ENCODE measurements around the gene MR1.
"Not testable (repeated sequence)": the region's sequence is repeated elsewhere in the genome, so short reads cannot be mapped to it uniquely, and the experiment has no call there.

Gene MR1

GRCh38 chr1:181033128-181033798 is 520 bp upstream of the MR1 start:
- Histone ChIP-seq H3K36me3 (ENCODE audit: insufficient read depth, insufficient read length, low read length) (no peaks in the 10 kb centered on the region), H3K4me3 (ENCODE audit: insufficient read length, low read depth) (no peak overlapping the region), H3K4me1 (ENCODE audit: insufficient read depth, insufficient read length) (no peaks in the 10 kb centered on the region), H3K9me3 (ENCODE audit: insufficient read depth, low read length) (no peaks in the 10 kb centered on the region), H3K9ac (ENCODE audit: insufficient read length, low read depth) (no peak overlapping the region), H3K27me3 (ENCODE audit: insufficient read depth, insufficient read length) (no peaks in the 10 kb centered on the region)
- TF ChIP-seq SUZ12 (IDR thresholded peaks at IDR 0.05; ENCODE audit: extremely low read depth, insufficient read depth, insufficient read length) (no peak), YY1 (IDR thresholded peaks at IDR 0.05; ENCODE audit: insufficient read depth, insufficient read length) (no peak), ZNF274 (IDR thresholded peaks at IDR 0.05; ENCODE audit: low read depth, low read length) (no peak)
- no peak for DNase-seq (ENCODE audit: low read depth, low spot score)

- not testable (repeated sequence) for H3K4me1 ChIP-seq (ENCODE audit: insufficient read depth, insufficient read length); H3K9ac ChIP-seq (ENCODE audit: insufficient read length, low read depth); H3K9me3 ChIP-seq (ENCODE audit: insufficient read depth, low read length); H3K27me3 ChIP-seq (ENCODE audit: insufficient read depth, insufficient read length); DNase-seq (ENCODE audit: low read depth, low spot score); H3K4me3 ChIP-seq (ENCODE audit: insufficient read length, low read depth); H3K36me3 ChIP-seq (ENCODE audit: insufficient read depth, insufficient read length, low read length)
Observed at GRCh38 chr1:181035210-181035609, 1.4 kb downstream of the MR1 start.

GRCh38 chr1:181036107-181036836 is 2.5 kb downstream of the MR1 start:
- H3K36me3 ChIP-seq (ENCODE audit: insufficient read depth, insufficient read length, low read length), result no peaks in the 10 kb centered on the region
- H3K27me3 ChIP-seq (ENCODE audit: insufficient read depth, insufficient read length), result no peaks in the 10 kb centered on the region
- no peaks in the 10 kb centered on the region for H3K4me1 ChIP-seq (ENCODE audit: insufficient read depth, insufficient read length)
- TF ChIP-seq YY1 (IDR thresholded peaks at IDR 0.05; ENCODE audit: insufficient read depth, insufficient read length), result no peak
- TF ChIP-seq ZNF274 (IDR thresholded peaks at IDR 0.05; ENCODE audit: low read depth, low read length), result no peak
- TF ChIP-seq SUZ12 (IDR thresholded peaks at IDR 0.05; ENCODE audit: extremely low read depth, insufficient read depth, insufficient read length), result no peak
- no peak for DNase-seq (ENCODE audit: low read depth, low spot score)
- H3K9me3 ChIP-seq (ENCODE audit: insufficient read depth, low read length), result no peaks in the 10 kb centered on the region
- H3K9ac ChIP-seq (ENCODE audit: insufficient read length, low read depth), result no peak overlapping the region
- no peak overlapping the region for H3K4me3 ChIP-seq (ENCODE audit: insufficient read length, low read depth)

GRCh38 chr1:181037386-181037785 is 3.6 kb downstream of the MR1 start:
- no peaks in the 10 kb centered on the region for H3K27me3 ChIP-seq (ENCODE audit: insufficient read depth, insufficient read length)
- no peak for DNase-seq (ENCODE audit: low read depth, low spot score)
- H3K4me3 ChIP-seq (ENCODE audit: insufficient read length, low read depth), result no peak overlapping the region
- TF ChIP-seq SUZ12 (IDR thresholded peaks at IDR 0.05; ENCODE audit: extremely low read depth, insufficient read depth, insufficient read length), result no peak
- TF ChIP-seq YY1 (IDR thresholded peaks at IDR 0.05; ENCODE audit: insufficient read depth, insufficient read length), result no peak
- TF ChIP-seq ZNF274 (IDR thresholded peaks at IDR 0.05; ENCODE audit: low read depth, low read length), result no peak
- H3K9ac ChIP-seq (ENCODE audit: insufficient read length, low read depth), result no peak overlapping the region
- no peaks in the 10 kb centered on the region for H3K4me1 ChIP-seq (ENCODE audit: insufficient read depth, insufficient read length)
- H3K36me3 ChIP-seq (ENCODE audit: insufficient read depth, insufficient read length, low read length), result no peaks in the 10 kb centered on the region
- H3K9me3 ChIP-seq (ENCODE audit: insufficient read depth, low read length), result no peaks in the 10 kb centered on the region

DNA sequence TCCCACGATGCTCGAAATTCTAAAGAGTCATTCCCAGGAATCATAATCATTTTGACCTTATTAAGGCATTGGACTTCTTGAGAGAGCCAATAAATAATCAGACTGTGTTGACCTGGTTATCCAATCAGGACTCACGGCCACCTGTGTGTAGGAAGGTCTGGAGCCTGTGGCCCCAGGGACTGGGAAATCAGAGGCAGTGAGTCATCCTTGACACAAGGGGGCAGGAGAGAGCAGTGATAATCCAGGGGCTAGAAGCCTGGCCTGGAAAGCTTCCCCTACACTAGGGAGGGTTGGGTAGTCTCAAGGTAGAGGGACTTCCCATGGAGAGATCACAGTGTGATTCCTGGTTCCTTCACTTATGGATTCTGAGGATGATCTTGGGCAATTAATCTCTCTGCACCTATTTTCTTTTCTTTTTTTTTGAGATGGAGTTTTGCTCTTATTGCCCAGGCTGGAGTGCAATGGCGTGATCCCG is 4.7 kb downstream of the MR1 start:
- H3K9ac ChIP-seq (ENCODE audit: insufficient read length, low read depth), result no peak overlapping the region
- H3K36me3 ChIP-seq (ENCODE audit: insufficient read depth, insufficient read length, low read length), result no peaks in the 10 kb centered on the region
- H3K27me3 ChIP-seq (ENCODE audit: insufficient read depth, insufficient read length), result no peaks in the 10 kb centered on the region
- H3K4me3 ChIP-seq (ENCODE audit: insufficient read length, low read depth), result no peak overlapping the region
- no peak for TF ChIP-seq ZNF274 (IDR thresholded peaks at IDR 0.05; ENCODE audit: low read depth, low read length)
- no peak for TF ChIP-seq SUZ12 (IDR thresholded peaks at IDR 0.05; ENCODE audit: extremely low read depth, insufficient read depth, insufficient read length)
- no peak for TF ChIP-seq YY1 (IDR thresholded peaks at IDR 0.05; ENCODE audit: insufficient read depth, insufficient read length)
- H3K4me1 ChIP-seq (ENCODE audit: insufficient read depth, insufficient read length), result peaks cover 3% of the 10 kb centered on the region
- peak; percentile 87 for DNase-seq (ENCODE audit: low read depth, low spot score)
- H3K9me3 ChIP-seq (ENCODE audit: insufficient read depth, low read length), result no peaks in the 10 kb centered on the region

DNA sequence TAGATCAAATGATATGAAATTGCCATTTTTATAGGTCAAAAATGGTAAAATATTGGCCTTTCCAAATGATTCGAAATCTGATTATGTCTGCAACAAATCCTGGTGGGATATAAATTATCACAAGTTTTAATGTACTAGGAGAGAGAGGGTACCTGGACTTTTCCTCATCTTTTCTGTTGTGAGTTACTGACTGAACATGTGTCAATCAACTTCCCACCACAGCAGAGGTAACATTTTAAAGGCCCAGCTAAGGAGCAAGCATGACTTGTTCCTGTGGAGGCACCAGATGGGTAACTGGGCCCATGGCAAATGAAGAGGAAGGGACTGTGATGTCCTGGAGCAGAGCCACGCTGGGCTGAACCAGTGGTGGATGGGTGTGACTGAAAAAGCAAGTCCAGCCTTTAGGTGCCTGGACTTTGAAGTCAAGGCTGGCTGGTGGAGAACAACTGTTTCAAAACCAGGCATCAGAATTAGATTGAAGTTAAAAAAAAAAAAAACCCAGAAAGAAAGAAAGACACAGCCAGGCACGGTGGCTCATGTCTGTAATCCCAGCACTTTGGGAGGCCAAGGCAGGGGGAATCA is 6.6 kb downstream of the MR1 start:
- no peaks in the 10 kb centered on the region for H3K36me3 ChIP-seq (ENCODE audit: insufficient read depth, insufficient read length, low read length)
- H3K9me3 ChIP-seq (ENCODE audit: insufficient read depth, low read length), result no peaks in the 10 kb centered on the region; the same call in 1 of the 2 replicates
- H3K9ac ChIP-seq (ENCODE audit: insufficient read length, low read depth), result no peak overlapping the region
- H3K27me3 ChIP-seq (ENCODE audit: insufficient read depth, insufficient read length), result no peaks in the 10 kb centered on the region
- TF ChIP-seq ZNF274 (IDR thresholded peaks at IDR 0.05; ENCODE audit: low read depth, low read length), result no peak
- no peak for TF ChIP-seq SUZ12 (IDR thresholded peaks at IDR 0.05; ENCODE audit: extremely low read depth, insufficient read depth, insufficient read length)
- TF ChIP-seq YY1 (IDR thresholded peaks at IDR 0.05; ENCODE audit: insufficient read depth, insufficient read length), result no peak
- H3K4me3 ChIP-seq (ENCODE audit: insufficient read length, low read depth), result no peak overlapping the region
- peaks cover 5% of the 10 kb centered on the region for H3K4me1 ChIP-seq (ENCODE audit: insufficient read depth, insufficient read length)
- no peak for DNase-seq (ENCODE audit: low read depth, low spot score)

Measured in NT2/D1 (cell line).